Neural progenitor cell (in vitro differentiated cells): ENCODE measurements around the gene ATP6V0E2. TPM values are rescaled to one million over a fixed set of nuclear protein-coding genes. Genes with fewer than 3 reads are reported as not detected.

Source experiments
- DNase-seq: peaks from one replicate; pipeline ENCODE4 v3.0.0-alpha.2; 2016; ENCODE audit warnings: low spot score
- H2AFZ ChIP-seq: fragments of 200-600 bp; sonication (generic); replicated peaks from 2 replicates; pipeline ENCODE4 v1.6.1; 2016; ENCODE audit warnings: antibody characterized with exemption
- H3F3A ChIP-seq: fragments of 200-600 bp; sonication (generic); 2 replicates; pipeline ENCODE4 v1.6.1; 2016; ENCODE audit warnings: antibody characterized with exemption, low read depth
- H3K27ac ChIP-seq: fragments of 200-600 bp; sonication (generic); 2 replicates; pipeline ENCODE4 v1.5.1; 2016; ENCODE audit warnings: mild to moderate bottlenecking
- H3K27me3 ChIP-seq: fragments of 200-600 bp; sonication (generic); 2 replicates; pipeline ENCODE4 v1.6.1; 2016; ENCODE audit warnings: mild to moderate bottlenecking, moderate library complexity
- H3K36me3 ChIP-seq: fragments of 200-600 bp; sonication (generic); 2 replicates; pipeline ENCODE4 v1.5.1; 2016
- H3K4me1 ChIP-seq: fragments of 200-600 bp; sonication (generic); 2 replicates; pipeline ENCODE4 v1.6.1; 2016; ENCODE audit warnings: mixed run types
- H3K4me2 ChIP-seq: fragments of 200-600 bp; sonication (generic); 2 replicates; pipeline ENCODE4 v1.6.1; 2016
- H3K4me3 ChIP-seq: fragments of 200-600 bp; sonication (generic); 2 replicates; pipeline ENCODE4 v1.5.1; 2016
- H3K79me2 ChIP-seq: fragments of 200-600 bp; sonication (generic); 2 replicates; pipeline ENCODE4 v1.6.1; 2016; ENCODE audit warnings: low read depth
- H3K9ac ChIP-seq: fragments of 200-600 bp; sonication (generic); 2 replicates; pipeline ENCODE4 v1.6.1; 2016
- H3K9me3 ChIP-seq: fragments of 200-600 bp; sonication (generic); 2 replicates; pipeline ENCODE4 v1.5.1; 2016; ENCODE audit warnings: low read depth
- H4K20me1 ChIP-seq: fragments of 200-600 bp; sonication (generic); 2 replicates; pipeline ENCODE4 v1.6.1; 2016; ENCODE audit warnings: low read depth
- H3K27ac Mint-ChIP-seq: 3 replicates; pipeline ENCODE4 v1.8.0; 2021; ENCODE audit warnings: mixed read lengths
- H3K27me3 Mint-ChIP-seq: 2 replicates; pipeline ENCODE4 v1.8.0; 2022; ENCODE audit warnings: low read depth, mild to moderate bottlenecking, inconsistent platforms, moderate library complexity, mixed read lengths; ENCODE audit not compliant: insufficient read depth
- H3K36me3 Mint-ChIP-seq: 3 replicates; pipeline ENCODE4 v1.8.0; 2021; ENCODE audit warnings: mixed read lengths
- H3K4me1 Mint-ChIP-seq: 3 replicates; pipeline ENCODE4 v1.8.0; 2021; ENCODE audit warnings: mixed read lengths
- H3K4me3 Mint-ChIP-seq: 3 replicates; pipeline ENCODE4 v1.8.0; 2021; ENCODE audit warnings: mild to moderate bottlenecking, moderate library complexity, mixed read lengths
- H3K9me3 Mint-ChIP-seq: 3 replicates; pipeline ENCODE4 v1.8.0; 2020; ENCODE audit warnings: mixed read lengths
- CTCF ChIP-seq: fragments of 200-600 bp; sonication (generic); IDR thresholded peaks from 2 replicates; pipeline ENCODE4 v1.5.1; 2017; ENCODE audit warnings: antibody characterized with exemption, mild to moderate bottlenecking
- EZH2 ChIP-seq: fragments of 200-600 bp; sonication (generic); IDR thresholded peaks from 2 replicates; pipeline ENCODE4 v1.6.1; 2017; ENCODE audit warnings: antibody characterized with exemption, mild to moderate bottlenecking, moderate library complexity
- EZH2phosphoT487 ChIP-seq: fragments of 200-600 bp; sonication (generic); IDR thresholded peaks from 2 replicates; pipeline ENCODE4 v1.6.1; 2017; ENCODE audit warnings: antibody characterized with exemption
- total RNA-seq: library from RNA; depleted of rRNA; stranded (reverse); fragments of >200 nt; gene quantifications from 2 replicates; pipeline ENCODE4 v1.2.3, GENCODE V29; 2015; ENCODE audit warnings: low replicate concordance

ATP6V0E2 gene
- total RNA-seq, 1 donor from 2014 or later = 14.6 TPM

- H3K4me3 ChIP-seq = no peak overlapping the region
- no peaks in the 10 kb centered on the region for H3K79me2 ChIP-seq
- peaks cover 12% of the 10 kb centered on the region for H3K4me1 ChIP-seq
- Mint-ChIP-seq H3K4me1 (peaks cover 23% of the 10 kb centered on the region), H3K4me3 (no peak overlapping the region), H3K27ac (no peak overlapping the region), H3K36me3 (no peaks in the 10 kb centered on the region), H3K9me3 (no peaks in the 10 kb centered on the region), H3K27me3 (peaks cover 16% of the 10 kb centered on the region)
- H3K27ac ChIP-seq = no peak overlapping the region
- no peak for DNase-seq
- peaks cover 10% of the 10 kb centered on the region for H4K20me1 ChIP-seq
- no peak overlapping the region for H2AFZ ChIP-seq
- no peaks in the 10 kb centered on the region for H3K9me3 ChIP-seq
- H3K36me3 ChIP-seq = no peaks in the 10 kb centered on the region
- H3K27me3 ChIP-seq = peaks cover 42% of the 10 kb centered on the region
- H3F3A ChIP-seq = peaks cover 10% of the 10 kb centered on the region
- no peak for TF ChIP-seq CTCF
- H3K9ac ChIP-seq = no peak overlapping the region
- no peak overlapping the region for H3K4me2 ChIP-seq
These were observed 39.2 kb upstream of the ATP6V0E2 start for GRCh38 chr7:149834601-149835000.

GRCh38 chr7:149836434-149836833 is 37.3 kb upstream of the ATP6V0E2 start:
- Histone ChIP-seq H3K9ac (no peak overlapping the region), H3K4me1 (peaks cover 6% of the 10 kb centered on the region), H3K79me2 (no peaks in the 10 kb centered on the region), H3K36me3 (no peaks in the 10 kb centered on the region), H3K9me3 (no peaks in the 10 kb centered on the region), H3K27ac (no peak overlapping the region), H3K27me3 (peaks cover 54% of the 10 kb centered on the region), H2AFZ (no peak overlapping the region), H3K4me2 (no peak overlapping the region), H4K20me1 (peaks cover 13% of the 10 kb centered on the region), H3F3A (peaks cover 10% of the 10 kb centered on the region), H3K4me3 (no peak overlapping the region)
- H3K36me3 Mint-ChIP-seq = no peaks in the 10 kb centered on the region
- no peak for DNase-seq
- H3K27ac Mint-ChIP-seq = no peak overlapping the region
- peaks cover 21% of the 10 kb centered on the region for H3K4me1 Mint-ChIP-seq
- TF ChIP-seq CTCF = no peak
- H3K9me3 Mint-ChIP-seq = no peaks in the 10 kb centered on the region
- H3K27me3 Mint-ChIP-seq = peaks cover 16% of the 10 kb centered on the region
- H3K4me3 Mint-ChIP-seq = peak overlapping the region; percentile 9

GRCh38 chr7:149837564-149838223 is 36.1 kb upstream of the ATP6V0E2 start:
- peaks cover 16% of the 10 kb centered on the region for H3K27me3 Mint-ChIP-seq
- peaks cover 16% of the 10 kb centered on the region for H3K4me1 Mint-ChIP-seq
- Histone ChIP-seq H3K9ac (no peak overlapping the region), H3K4me2 (no peak overlapping the region), H3K27me3 (peaks cover 67% of the 10 kb centered on the region), H3K4me1 (no peaks in the 10 kb centered on the region), H3K27ac (no peak overlapping the region), H3K4me3 (no peak overlapping the region), H4K20me1 (peaks cover 13% of the 10 kb centered on the region), H3F3A (peaks cover 10% of the 10 kb centered on the region), H3K9me3 (no peaks in the 10 kb centered on the region), H3K36me3 (no peaks in the 10 kb centered on the region), H2AFZ (no peak overlapping the region), H3K79me2 (no peaks in the 10 kb centered on the region)
- no peaks in the 10 kb centered on the region for H3K9me3 Mint-ChIP-seq
- no peak for TF ChIP-seq CTCF
- TF ChIP-seq EZH2phosphoT487 = no peak
- no peak for TF ChIP-seq EZH2
- H3K27ac Mint-ChIP-seq = peak overlapping the region; percentile 2
- no peak for DNase-seq
- no peaks in the 10 kb centered on the region for H3K36me3 Mint-ChIP-seq
- H3K4me3 Mint-ChIP-seq = peak overlapping the region; percentile 90
